SK-N-SH treated with all-trans-retinoic acid at 6 μM for 48 hours (cell line): Measurements from ENCODE around the gene PRSS8.
"Not testable (repeated sequence)": the region's sequence is repeated elsewhere in the genome, so short reads cannot be mapped to it uniquely, and the experiment has no call there.

Experiments
- ATAC-seq: fragments of 200-7000 bp; cut with Tn5 transposase; 3 replicates; pipeline ENCODE4 v1.9.1; 2020; ENCODE audit warnings: mild to moderate bottlenecking, moderate library complexity
- ARNTL ChIP-seq: fragments of 450-650 bp; formaldehyde crosslinking; IDR thresholded peaks from 2 replicates; pipeline ENCODE4 v1.5.0; 2020; ENCODE audit warnings: low read depth, mild to moderate bottlenecking, moderate library complexity, borderline replicate concordance
- BACH2 ChIP-seq: fragments of 250-450 bp; sonication (Bioruptor Pico); IDR thresholded peaks from 2 replicates; pipeline ENCODE4 v1.9.0; 2021; ENCODE audit warnings: mild to moderate bottlenecking, borderline replicate concordance
- CREB5 ChIP-seq: fragments of 250-450 bp; sonication (Bioruptor Pico); IDR thresholded peaks from 2 replicates; pipeline ENCODE4 v1.5.1; 2020; ENCODE audit warnings: low read depth, mild to moderate bottlenecking, moderate library complexity
- CSRNP3 ChIP-seq: fragments of 250-450 bp; sonication (Bioruptor Pico); IDR thresholded peaks from 2 replicates; pipeline ENCODE4 v1.5.1; 2021; ENCODE audit warnings: mild to moderate bottlenecking, moderate library complexity
- ESRRG ChIP-seq: fragments of 250-450 bp; sonication (Bioruptor Pico); IDR thresholded peaks from 2 replicates; pipeline ENCODE4 v1.6.1; 2021; ENCODE audit warnings: mild to moderate bottlenecking
- GLIS3 ChIP-seq: fragments of 250-450 bp; sonication (Bioruptor Pico); IDR thresholded peaks from 2 replicates; pipeline ENCODE4 v1.5.0; 2020; ENCODE audit warnings: mild to moderate bottlenecking, moderate library complexity
- ISL1 ChIP-seq: fragments of 250-450 bp; sonication (Bioruptor Pico); IDR thresholded peaks from 2 replicates; pipeline ENCODE4 v2.1.2; 2022; ENCODE audit warnings: mild to moderate bottlenecking, moderate library complexity
- OSR1 ChIP-seq: fragments of 250-450 bp; sonication (Bioruptor Pico); IDR thresholded peaks from 2 replicates; pipeline ENCODE4 v1.8.0; 2022; ENCODE audit warnings: moderate library complexity, mild to moderate bottlenecking, inconsistent platforms
- POU6F1 ChIP-seq: fragments of 250-450 bp; sonication (Bioruptor Pico); IDR thresholded peaks from 2 replicates; pipeline ENCODE4 v1.8.0; 2021; ENCODE audit warnings: low read depth, mild to moderate bottlenecking, moderate library complexity, borderline replicate concordance
- PPARA ChIP-seq: fragments of 250-450 bp; sonication (Bioruptor Pico); IDR thresholded peaks from 2 replicates; pipeline ENCODE4 v1.5.0; 2020; ENCODE audit warnings: mild to moderate bottlenecking, borderline replicate concordance
- RARB ChIP-seq: fragments of 250-450 bp; sonication (Bioruptor Pico); IDR thresholded peaks from 2 replicates; pipeline ENCODE4 v1.8.0; 2021; ENCODE audit warnings: mild to moderate bottlenecking, moderate library complexity
- SNAI2 ChIP-seq: fragments of 250-450 bp; sonication (Bioruptor Pico); IDR thresholded peaks from 2 replicates; pipeline ENCODE4 v1.5.0; 2020; ENCODE audit warnings: mild to moderate bottlenecking, moderate library complexity
- TCF4 ChIP-seq: fragments of 250-450 bp; sonication (Bioruptor Pico); IDR thresholded peaks from 2 replicates; pipeline ENCODE4 v1.8.0; 2021; ENCODE audit warnings: mild to moderate bottlenecking, moderate library complexity, borderline replicate concordance
- TOX ChIP-seq: fragments of 250-450 bp; sonication (Bioruptor Pico); IDR thresholded peaks from 2 replicates; pipeline ENCODE4 v1.8.0; 2021; ENCODE audit warnings: mild to moderate bottlenecking, moderate library complexity, borderline replicate concordance
- TSHZ2 ChIP-seq: fragments of 250-450 bp; sonication (Bioruptor Pico); IDR thresholded peaks from 2 replicates; pipeline ENCODE4 v1.5.0; 2020; ENCODE audit warnings: mild to moderate bottlenecking, moderate library complexity
- ZFP30 ChIP-seq: fragments of 450-650 bp; formaldehyde crosslinking; IDR thresholded peaks from 2 replicates; pipeline ENCODE4 v1.5.0; 2022; ENCODE audit warnings: mild to moderate bottlenecking, moderate library complexity
- ZNF70 ChIP-seq: fragments of 450-650 bp; formaldehyde crosslinking; IDR thresholded peaks from 2 replicates; pipeline ENCODE4 v1.5.0; 2020; ENCODE audit warnings: mild to moderate bottlenecking, moderate library complexity

The PRSS8 gene

GRCh38 chr16:31107465-31107867 lies 28.1 kb downstream of the PRSS8 start:
- no peak for ATAC-seq
- TF ChIP-seq TOX (CRISPR knock-in tag) = no peak
- TF ChIP-seq RARB (CRISPR knock-in tag) = no peak
- TF ChIP-seq POU6F1 (CRISPR knock-in tag) = no peak
- TF ChIP-seq SNAI2 (CRISPR knock-in tag) = no peak
- TF ChIP-seq ZNF70 (CRISPR knock-in tag) = no peak
- no peak for TF ChIP-seq ZFP30 (CRISPR knock-in tag)
- TF ChIP-seq ARNTL = no peak
- TF ChIP-seq ESRRG = no peak
- TF ChIP-seq CREB5 (CRISPR knock-in tag) = no peak
- TF ChIP-seq GLIS3 (CRISPR knock-in tag) = no peak

GRCh38 chr16:31106509-31107464 lies 28.7 kb downstream of the PRSS8 start:
- ATAC-seq = no peak
- no peak for TF ChIP-seq CREB5 (CRISPR knock-in tag)
- no peak for TF ChIP-seq SNAI2 (CRISPR knock-in tag)
- TF ChIP-seq ZNF70 (CRISPR knock-in tag) = no peak
- TF ChIP-seq PPARA (CRISPR knock-in tag) = no peak
- no peak for TF ChIP-seq ISL1 (CRISPR knock-in tag)
- TF ChIP-seq TOX (CRISPR knock-in tag) = no peak
- TF ChIP-seq GLIS3 (CRISPR knock-in tag) = no peak

GRCh38 chr16:31105677-31106213 lies 29.8 kb downstream of the PRSS8 start:
- peak; percentile 51 for ATAC-seq
- TF ChIP-seq ZFP30 (CRISPR knock-in tag) = no peak
- TF ChIP-seq TSHZ2 (CRISPR knock-in tag) = peak; percentile 79
- TF ChIP-seq SNAI2 (CRISPR knock-in tag) = peak; percentile 44; the same call in 1 of the 2 replicates
- TF ChIP-seq OSR1 = no peak
- no peak for TF ChIP-seq CSRNP3 (CRISPR knock-in tag)
- peak; percentile 63; the same call in 1 of the 2 replicates for TF ChIP-seq ZNF70 (CRISPR knock-in tag)
- no peak for TF ChIP-seq TCF4 (CRISPR knock-in tag)
- TF ChIP-seq BACH2 (CRISPR knock-in tag) = no peak

GRCh38 chr16:31100876-31101641 lies 34.5 kb downstream of the PRSS8 start:
- not testable (repeated sequence) for ATAC-seq
